ENCODE measurements around the gene TIMM44.

- TF ChIP-seq CTCF (conservative IDR thresholded peaks at IDR 0.05; ENCODE audit: low read depth, low read length) (no peak), EZH2 (IDR thresholded peaks at IDR 0.05; ENCODE audit: borderline replicate concordance, low read depth, low read length, poor library complexity, severe bottlenecking) (no peak)
Measured at GRCh38 chr19:7965259-7965841, 21.9 kb upstream of the TIMM44 start.

Measured in A673 (cell line).